ENCODE measurements around the gene ADGRG1.

The ADGRG1 gene

DNA sequence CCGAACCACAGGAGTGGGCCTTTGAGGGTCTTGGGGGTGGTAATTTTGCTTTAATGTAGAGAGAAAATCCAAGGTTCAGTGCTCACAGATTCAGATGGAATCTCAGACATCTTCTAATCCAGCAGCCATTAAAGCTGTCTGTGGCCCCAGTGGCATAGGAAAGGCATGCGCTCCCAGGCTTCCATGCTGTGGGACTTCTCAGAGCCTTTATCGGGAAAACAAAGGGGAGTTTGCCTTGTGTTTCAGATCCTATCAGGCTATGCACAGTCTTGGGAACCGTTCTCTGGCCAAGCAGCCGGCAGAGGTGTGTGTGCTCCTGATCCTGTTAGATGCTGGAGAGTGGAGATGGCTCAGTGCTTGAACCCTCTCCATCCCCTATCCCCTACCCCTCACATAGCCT lies 7.8 kb downstream of the ADGRG1 start:
- DNase-seq, result no peak

DNA sequence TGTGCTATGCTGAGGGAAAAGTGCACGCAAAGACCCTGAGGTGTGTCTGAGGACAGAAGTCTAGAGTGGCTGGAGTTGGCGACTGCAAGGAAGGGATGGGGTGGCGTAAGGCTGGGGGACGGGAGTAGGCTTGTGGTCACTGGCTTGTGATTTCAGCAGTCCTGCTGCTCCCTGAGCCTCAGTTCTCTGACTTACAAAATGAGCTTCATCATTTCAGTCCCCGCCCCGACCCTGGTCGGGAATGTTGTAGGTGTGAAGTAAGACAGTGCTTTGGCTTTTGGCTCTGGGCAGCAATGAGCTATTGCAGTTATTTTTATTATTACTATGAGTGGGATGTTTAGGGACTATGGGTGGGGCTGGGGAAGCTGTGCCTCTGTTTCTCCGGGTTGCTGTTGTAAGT lies 8.6 kb downstream of the ADGRG1 start:
- DNase-seq, result no peak

DNA sequence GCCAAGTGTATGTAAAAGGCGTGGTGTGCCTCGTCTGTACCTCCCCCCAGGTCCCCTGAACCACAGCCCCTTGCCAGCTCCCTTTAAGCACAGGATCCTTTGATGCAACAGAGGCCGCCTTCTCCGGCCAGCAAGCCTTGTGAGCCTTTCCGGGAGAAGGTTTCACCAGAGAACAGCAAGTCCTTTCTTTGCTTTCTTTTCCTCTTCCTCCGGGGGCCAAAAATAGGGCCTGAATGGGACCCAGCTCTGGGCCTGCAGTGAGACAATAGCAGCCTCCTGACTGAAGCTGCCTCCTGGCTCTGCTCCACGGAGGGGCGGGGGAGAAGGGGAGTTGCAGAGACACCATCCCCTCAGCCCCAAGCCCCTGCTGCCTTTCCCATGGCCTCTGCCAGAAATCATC lies 9.0 kb downstream of the ADGRG1 start:
- no peak for DNase-seq

DNA sequence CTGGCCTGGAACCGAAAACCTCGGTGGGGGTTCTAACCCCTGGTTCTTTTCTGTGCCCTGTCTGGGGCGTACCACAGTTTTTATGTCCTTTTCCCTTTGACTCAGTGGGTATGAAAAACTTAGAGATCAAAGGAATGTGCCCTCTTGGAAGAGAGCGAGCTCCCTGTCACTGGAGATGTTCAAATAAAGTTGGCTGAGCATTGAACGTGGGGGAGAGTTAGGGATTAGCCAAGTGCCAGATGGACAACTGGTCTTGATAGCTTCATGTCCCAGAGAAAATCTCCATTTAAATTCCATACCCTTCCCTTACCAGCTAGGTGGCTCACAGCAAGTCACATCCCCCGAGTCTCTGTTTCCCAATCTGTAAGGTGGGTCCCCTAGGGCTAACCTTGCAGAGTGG lies 9.5 kb downstream of the ADGRG1 start:
- no peak for DNase-seq

DNA sequence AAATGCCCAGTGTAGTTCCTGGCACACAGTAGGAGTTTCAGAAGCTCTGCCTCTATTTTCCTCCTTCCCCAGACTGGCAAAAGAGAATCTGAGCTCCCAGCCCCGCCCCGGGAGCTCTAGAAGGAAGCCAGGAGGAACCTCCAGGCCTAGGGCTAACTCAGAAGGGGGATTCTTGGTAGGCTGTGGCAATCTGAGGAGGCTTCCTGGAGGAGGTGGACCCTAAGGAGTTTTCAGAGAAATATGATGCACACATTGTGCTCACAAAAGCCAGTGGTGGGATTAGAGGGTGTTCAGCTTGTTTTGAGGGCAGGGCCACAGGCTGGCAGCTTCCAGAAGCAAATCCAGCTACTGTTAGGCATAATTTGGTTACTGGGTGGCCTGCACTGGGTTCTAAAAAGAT lies 10.0 kb downstream of the ADGRG1 start:
- no peak for DNase-seq

DNA sequence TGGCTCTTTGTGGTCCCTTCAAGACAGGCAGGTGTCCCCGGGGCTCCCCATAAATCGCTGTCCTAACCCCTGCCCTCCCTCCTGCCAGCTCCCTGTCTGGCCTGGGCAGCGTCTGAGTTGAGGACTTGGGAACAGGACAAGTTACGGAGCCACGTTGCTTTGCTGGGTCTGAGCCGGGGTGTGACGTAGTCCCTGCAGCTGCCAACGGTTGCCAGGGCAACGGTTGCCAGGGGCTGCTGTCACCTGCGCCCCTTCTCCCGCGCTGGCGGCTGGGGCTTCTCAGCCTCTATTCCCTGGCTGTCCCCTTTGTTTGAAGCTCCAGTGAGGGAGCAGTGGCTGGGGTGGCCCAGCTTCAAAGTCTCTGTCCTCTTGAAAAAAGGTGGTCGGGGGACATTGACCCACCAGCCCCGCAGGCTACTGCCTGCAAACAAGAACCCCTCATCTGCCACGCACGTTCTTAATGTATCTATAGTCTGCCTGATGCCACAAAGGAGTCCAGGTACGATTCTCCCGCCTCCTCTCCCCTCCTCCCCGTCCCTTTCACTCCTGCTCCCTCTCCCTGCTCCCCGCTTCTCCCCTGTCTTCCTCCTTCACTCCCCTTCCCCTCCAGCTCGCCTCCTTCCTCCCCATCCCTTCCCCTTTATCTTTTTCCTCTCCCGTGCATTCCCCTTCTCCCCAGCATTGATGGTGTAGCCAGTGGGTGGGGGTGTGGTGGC lies 10.9 kb downstream of the ADGRG1 start:
- peak; percentile 55 for DNase-seq

DNA sequence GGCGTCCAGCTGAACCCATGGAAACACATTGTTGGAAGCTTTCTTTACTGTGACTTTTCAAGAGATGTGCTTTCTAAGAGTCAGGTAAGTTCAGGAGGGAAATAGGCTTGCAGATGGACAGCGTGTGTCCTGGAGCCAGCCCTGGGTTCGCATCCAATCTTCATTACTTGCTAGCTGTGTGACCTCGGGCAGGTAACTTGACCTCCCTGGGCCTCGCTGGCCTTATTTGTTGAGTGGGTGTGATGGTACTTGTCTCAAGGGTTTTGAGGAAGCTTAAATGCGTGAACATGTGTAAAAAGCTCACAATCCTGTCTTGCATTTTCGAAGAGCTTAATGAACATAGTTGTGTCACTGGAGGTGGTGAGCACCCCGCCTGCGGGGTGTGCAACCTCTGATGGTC lies 11.8 kb downstream of the ADGRG1 start:
- DNase-seq, result no peak

DNA sequence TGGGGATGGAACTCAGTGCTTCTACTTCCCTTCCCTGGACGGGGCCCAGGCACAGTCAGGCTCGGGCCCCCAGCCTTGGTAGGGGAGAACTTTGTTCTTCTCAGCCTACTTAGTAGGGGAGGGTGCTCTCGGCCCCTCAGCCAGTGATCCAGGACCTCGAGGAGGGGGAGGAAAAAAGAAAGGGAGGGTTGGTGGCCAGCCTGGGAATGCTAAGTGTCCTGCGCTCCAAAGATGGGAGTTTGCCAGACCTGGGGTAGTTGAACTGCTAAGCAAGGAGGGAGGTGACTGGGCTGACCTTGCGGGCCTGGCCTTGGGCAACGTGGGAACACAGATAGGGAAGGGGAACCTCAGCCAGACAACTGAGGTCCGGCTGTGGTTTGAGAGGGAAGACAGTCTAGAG lies 12.2 kb downstream of the ADGRG1 start:
- DNase-seq, result no peak

DNA sequence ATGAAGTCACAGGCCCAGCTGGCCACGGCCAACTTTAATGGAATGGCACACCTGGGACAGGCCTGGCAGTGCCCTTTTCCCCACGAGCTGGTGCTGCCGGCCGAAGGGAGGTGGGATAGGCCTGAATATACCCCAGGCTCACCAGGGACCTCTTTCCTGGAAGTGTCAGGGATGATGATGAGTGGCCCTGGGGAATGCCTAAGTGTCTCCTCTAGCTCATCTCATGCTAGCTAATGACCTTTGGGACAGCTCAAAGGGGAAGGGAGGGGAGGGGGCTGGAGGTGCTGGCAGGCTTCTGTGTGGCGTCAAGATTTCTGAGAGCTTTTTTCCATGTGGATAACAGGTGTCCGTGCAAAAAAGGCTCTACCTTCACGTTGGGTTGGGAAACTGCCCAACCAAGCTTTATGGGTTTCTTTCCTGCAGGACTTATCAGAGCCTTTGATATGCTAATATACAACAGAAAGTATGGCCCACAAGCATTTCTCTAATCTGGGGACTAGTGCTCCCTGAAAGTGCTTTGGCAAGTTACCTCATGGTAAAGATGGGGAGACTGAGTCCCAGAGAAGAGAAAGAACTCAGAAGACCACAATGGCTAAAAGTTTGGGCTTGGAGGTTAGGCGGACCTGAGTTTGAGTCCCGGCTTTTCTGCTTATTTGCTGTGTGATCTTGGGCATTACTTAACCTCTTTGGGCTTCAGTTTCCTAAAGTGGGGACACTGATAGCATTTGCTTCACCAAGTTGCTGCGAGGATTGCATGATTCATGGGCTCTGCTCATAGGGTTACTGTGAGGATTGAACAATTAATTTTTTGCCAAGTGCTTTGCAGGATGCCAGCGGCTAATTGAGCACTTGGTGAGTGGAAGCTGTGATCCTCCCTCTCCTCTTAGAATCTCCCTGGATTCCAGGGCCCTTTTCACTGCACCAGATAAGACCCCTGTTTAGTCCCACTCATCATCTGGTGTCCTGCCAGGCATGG lies 14.0 kb downstream of the ADGRG1 start:
- DNase-seq, result no peak

DNA sequence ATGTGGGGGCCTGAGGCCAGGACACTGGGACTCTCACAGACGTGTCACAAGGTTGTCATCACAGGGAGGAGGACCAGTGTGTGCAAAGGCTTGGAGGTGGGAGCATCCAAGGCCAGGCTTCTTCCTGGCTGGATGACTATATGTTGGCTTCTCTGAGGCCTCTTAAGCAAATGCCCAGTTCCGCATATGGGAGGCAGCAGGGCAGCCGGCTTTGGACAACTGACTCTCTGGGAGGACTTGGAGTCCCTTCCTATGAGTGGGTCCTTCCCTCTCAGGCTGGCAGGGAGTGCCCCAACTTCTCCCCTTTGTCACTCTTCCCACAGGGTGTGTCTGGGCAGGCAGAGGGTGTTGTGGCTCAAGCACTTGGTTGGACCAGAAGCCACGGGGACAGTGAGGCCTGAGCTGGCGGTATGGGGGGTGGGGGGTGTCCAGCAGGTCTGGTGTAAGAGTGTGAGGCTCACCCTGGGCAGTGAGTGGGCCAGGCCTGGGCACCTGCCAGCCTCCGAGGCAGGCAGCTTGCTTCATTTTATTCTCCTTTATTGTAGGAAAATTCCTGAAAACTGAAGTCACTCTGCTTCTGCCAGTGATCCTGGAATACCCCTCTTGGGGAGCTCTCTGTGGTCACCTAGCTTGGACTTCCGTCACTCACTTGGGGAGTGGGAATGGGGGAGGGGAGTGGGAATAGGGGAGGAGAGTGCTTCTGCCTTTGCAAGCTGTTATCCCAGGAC lies 14.9 kb downstream of the ADGRG1 start:
- DNase-seq, result no peak

DNA sequence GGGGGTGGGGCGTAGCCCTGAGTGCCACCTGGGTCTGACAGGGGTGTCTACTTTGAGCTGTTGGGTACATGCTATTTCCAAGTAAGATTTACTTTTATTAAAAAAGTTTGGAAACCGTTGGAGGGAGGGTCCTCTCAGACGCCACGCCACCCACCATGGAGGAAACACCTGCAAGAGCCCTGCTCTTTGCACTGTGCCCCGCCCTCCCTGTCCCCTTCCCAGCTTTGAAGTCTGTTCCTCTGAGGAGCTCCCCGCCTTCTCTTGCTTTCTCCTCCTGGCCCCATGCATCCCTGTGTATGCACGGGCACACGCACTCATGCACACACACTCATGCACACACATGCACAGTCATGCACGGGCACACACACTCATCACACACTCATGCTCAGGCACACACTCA lies 15.5 kb downstream of the ADGRG1 start:
- DNase-seq, result no peak

DNA sequence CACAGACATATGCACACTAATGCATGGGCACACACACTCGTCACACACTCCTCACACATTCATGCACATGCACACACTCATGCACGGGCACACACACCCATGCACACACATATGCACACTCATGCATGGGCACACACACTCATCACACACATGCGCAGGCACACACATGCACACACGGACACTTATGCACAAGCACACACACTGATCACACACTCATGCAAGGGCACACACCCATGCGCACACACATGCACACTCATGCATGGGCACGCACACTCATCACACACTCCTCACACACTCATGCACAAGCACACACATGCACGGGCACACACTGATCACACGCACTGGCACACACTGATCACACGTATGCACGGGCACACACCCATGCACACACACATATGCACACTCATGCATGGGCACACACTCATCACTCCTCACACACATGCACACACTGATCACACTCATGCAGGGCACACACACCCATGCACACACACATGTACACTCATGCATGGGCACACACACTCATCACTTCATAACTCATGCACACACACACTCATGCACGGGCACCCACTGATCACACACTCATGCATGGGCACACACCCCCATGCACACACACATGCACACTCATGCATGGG lies 16.1 kb downstream of the ADGRG1 start:
- DNase-seq, result no peak

DNA sequence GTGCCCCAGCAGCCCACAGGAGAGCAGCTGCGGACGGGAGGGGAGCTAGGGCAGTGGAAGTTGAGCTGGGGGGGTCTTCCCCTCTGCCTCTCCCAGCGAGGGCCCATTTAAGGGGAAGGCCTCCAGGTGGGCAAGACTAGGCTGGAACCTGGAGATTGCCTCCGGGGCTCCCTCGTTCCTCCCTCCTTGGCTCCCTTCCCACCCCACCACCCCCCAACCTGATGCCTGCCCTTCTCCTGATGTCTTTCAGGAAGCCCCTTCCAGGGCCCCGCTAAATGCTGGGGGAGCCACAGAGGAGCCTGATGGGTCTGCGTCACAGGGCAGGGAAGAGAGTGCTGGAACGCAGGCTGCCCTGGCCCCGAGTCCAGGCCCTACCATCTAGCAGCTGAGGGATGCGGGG lies 16.7 kb downstream of the ADGRG1 start:
- no peak for DNase-seq

DNA sequence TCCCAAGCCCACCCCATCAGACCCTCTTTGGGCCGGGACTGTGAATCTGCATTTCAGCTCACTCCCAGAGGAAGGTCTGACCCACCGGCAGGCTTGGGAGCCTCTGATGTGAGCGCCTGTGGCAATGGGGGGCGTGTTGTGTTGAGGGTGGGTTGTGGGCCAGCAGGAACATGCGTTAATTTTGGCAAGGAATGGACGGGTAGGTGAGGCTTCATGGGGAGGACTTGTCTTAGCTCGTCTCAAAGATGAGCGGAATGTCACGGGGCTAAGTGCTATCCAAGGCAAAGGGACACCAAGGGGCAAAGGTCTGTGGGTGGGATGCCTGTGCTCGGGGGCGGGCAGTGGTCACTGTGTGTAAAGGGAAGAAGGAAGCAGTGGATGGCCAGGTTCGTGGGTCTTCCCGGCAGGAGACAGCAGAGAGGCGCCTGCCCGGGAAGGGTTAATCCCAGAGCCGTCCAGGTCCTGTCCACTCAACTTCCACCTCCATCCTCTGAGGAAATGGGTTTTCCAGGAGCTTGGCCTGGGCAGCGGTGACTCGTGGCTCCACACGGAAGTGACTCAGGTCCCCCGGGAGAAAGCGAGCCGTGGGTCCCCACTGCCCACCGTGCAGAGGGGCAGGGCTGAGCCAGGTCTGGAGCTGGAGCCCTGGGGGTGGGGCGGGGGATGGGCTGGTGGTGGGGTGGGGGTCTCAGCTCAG lies 17.4 kb downstream of the ADGRG1 start:
- DNase-seq, result no peak

DNA sequence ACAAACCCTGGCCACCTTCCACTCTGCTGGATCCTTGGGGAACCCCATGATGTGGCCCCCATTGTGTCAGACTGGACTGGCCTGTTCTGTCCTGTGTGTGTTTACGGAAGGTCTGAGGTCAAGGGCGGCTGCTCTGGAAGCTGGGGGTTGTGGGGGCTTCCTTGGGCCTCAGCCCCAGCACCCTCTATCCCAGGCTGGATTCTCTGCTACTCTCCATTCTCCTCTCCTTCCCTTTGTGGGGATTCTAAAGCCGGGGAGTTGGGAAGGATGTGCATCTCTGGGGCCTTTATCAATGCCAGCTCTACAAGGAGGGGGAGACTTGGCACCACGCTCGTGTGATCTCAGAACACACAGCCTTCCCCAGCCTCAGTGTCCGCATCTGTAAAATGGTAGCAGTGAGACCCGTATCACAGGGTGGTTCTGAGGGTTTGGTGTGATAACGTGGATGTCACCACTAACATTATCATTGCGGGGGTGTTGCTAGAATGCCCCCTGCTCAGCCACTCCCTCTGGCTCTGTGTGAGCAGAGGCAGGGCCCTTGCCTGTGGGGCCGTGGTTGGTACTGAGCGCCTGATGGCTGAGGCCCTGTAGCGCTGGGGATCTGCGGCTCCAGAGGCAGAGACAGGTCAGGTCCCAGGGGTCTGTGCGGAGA lies 18.1 kb downstream of the ADGRG1 start:
- no peak for DNase-seq

DNA sequence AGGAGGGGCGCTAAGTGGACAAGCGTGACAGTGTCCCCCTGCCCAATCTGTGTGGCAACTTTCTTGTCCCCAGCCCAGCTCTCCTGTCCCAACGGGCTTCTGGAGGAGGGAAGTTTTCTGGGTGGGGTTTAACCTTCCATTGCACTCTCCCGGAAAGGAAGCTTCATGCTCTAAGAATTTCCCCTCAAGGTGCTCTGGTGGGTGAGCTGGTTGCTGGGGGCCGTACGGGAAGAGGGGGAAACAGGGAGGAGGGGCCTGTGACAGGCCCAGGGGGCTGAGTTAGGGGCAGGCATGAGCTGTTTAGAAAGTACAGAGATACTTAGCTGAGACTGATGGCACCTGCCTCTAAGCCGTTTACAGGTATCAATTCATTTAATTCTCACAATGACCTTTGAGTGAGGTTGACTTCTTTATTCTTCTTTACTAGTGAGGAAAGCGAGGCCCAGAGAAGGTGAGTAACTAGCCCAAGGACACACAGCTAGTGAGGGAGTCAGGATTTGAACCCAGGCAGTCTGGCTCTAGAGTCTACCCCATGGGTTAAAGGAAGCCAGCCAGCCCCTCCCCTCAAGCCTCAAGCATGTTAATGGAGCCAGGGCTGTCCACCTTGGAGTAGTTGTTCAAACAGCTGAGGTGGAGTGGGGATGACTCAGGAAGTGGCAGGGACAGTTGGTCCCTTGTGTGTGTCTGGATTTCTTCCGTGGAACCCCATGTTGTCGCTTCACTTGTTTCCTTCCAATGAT lies 18.9 kb downstream of the ADGRG1 start:
- no peak for DNase-seq

DNA sequence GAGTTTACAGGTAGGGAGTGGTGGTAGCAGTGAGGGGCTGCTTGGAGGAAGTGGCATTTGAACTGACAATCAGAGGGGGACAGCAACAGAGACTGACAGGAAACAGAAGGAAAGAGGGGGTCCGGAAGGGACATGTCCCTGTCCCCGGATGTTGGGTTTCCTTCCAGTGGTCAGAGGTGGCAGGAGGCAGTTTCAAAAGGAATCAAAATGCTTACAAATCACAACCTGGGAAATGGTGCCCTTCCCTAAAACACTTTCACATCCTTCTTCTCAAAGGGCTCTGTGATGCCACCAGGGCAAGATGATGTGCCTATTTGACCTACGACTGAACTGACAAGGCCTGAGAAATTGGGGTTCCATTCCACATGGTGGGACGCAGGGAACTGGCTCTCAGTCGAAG lies 19.7 kb downstream of the ADGRG1 start:
- DNase-seq, result no peak

DNA sequence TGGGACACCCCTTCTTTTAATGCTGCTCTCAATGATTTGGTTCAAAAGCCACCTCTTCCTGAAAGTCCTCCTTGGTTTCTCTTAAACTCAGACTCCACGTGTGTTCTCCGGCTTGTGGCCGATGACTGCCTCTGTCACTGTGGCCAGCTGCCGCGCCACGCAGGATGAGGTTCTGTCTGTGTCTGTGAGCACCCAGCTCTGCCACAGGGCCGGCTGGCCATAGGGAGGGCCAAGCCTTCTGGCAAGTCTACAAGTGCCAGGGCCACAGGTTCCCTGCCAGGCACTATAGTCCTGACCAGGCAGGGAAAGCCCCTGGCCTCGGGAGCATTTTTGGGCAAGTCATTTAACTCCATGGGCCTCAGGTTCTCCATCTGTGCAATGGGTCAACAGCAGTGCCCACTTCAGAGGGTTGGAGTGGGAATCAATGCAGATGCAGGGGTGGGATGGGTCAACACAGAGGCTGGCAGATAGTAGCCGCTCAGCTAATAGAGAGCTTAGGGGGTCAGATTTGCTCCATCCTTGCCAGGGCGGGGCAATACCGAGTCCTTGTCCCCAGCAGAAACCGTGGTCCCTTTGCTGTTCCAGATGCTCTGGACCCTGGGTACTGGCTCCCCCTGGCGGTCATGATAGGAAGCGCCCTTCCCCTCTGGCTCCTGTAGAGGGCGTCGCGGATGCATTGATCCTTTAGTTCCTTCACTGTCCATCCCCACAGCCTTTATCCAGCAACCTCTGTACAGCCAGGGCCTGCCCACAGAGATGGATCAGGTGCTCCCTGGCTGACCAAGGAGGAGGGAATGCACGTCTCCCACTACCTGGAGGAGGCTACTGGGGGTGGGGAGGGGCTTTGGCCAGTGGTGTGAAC lies 20.4 kb downstream of the ADGRG1 start:
- peak; percentile 2 for DNase-seq

DNA sequence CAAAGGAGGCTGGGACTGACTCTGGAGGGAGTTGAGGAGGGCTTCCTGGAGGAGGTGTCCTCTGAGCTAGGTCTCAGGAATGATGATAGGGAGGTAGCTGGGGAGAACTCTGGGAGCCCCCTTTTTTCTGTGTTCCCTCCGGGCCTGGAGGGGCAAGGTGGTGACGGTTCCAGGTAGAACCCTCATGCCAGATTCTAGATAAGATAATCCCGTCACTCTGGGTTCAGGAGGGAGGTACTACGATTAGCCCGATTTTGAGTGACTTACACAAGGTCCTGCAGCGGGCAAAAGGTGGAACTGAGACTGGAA lies 21.0 kb downstream of the ADGRG1 start:
- no peak for DNase-seq

DNA sequence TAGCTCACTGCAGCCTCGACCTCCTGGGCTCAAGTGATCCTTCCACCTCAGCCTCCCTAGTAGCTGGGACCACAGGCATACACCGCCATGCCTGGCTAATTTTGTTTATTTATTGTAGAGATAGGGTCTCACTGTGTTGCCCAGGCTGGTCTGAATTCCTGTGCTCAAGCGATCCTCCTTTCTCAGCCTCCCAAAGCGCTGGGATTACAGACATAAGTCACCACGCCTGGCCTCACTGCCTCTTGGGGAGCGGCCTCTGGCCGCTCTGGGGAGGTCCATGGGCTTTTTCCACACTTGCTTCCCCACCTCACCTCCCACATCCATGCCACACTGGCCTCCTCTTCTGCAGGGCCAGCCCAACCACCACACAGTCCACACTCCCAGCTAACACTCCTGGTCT lies 21.4 kb downstream of the ADGRG1 start:
- no peak for DNase-seq
